Measurements from ENCODE around the gene ZNHIT2. TPM values are rescaled to one million over a fixed set of nuclear protein-coding genes. Genes with fewer than 3 reads are reported as not detected.

The ZNHIT2 gene
- total and polyA plus RNA-seq, 2 of the 13 experiments (the other 11 are each of a cell fraction or from before 2014, with no cell fraction given), result 1.1 to 6.5 TPM

DNA sequence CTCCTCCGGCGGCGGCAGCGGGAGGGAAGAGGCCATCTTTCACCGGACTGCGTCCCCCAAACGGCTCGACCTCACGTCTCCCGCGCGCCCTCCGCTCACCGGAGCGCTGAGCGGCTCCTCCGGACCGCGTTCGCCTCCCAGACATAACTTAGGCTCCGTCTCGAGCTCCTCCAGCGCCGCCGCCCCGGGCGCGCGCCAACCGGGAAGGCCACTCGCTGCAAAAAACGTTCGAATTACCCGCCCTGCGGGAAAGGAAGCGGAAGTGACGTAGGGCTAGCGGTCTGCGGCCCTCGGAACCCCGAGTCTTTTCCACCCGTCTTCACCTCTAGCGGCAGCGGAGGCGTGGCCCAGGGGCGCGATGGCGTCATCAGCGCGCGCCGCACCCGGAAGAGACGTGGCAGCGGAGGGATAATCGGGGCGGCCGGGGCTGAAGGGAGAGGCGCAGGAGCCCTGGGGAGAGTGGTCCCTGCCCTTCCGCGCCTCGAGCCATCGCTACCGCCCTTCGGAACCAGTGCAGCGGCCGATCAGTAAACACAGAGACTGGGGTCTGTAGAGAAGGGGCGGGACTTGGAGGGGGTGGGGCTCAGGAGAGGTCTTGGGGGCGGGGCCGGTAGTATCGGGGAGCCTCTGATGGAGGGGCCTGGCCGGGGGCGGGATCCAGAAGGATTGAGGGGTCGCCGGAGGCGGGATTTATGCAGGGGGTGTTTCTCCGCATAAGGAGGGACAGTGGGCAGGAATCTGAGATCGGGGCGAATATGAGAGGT is 33.5 kb downstream of the ZNHIT2 start, which contains the start of the genes CDCA5 and ZFPL1 (continued):
- TF ChIP-seq, protein P1, sequence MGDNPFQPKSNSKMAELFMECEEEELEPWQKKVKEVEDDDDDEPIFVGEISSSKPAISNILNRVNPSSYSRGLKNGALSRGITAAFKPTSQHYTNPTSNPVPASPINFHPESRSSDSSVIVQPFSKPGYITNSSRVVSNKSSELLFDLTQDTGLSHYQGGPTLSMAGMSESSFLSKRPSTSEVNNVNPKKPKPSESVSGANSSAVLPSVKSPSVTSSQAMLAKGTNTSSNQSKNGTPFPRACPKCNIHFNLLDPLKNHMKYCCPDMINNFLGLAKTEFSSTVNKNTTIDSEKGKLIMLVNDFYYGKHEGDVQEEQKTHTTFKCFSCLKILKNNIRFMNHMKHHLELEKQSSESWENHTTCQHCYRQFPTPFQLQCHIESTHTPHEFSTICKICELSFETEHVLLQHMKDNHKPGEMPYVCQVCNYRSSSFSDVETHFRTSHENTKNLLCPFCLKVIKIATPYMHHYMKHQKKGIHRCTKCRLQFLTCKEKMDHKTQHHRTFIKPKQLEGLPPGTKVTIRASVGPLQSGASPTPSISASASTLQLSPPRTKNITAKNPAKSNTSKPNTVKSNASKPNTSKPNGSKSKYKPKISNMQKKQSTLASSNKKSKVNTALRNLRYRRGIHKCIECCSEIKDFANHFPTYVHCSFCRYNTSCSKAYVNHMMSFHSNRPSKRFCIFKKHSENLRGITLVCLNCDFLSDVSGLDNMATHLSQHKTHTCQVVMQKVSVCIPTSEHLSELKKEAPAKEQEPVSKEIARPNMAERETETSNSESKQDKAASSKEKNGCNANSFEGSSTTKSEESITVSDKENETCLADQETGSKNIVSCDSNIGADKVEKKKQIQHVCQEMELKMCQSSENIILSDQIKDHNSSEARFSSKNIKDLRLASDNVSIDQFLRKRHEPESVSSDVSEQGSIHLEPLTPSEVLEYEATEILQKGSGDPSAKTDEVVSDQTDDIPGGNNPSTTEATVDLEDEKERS (CRISPR knock-in tag; IDR thresholded peaks at IDR 0.05), result no peak
- TF ChIP-seq ZNF749 (CRISPR knock-in tag; IDR thresholded peaks at IDR 0.05; ENCODE audit: borderline replicate concordance) (0 out of 2 replicates have a peak, but pooled peaks have one; percentile 65), SMAD9 (CRISPR knock-in tag; IDR thresholded peaks at IDR 0.05) (peak; percentile 58; the same call in 1 of the 2 replicates), BORCS8-MEF2B (CRISPR knock-in tag; IDR thresholded peaks at IDR 0.05) (peak; percentile 97), ZNF713 (CRISPR knock-in tag; IDR thresholded peaks at IDR 0.05) (peak; percentile 99; the same call in 1 of the 2 replicates), ZFP62 (CRISPR knock-in tag; IDR thresholded peaks at IDR 0.05) (no peak), HOXD1 (CRISPR knock-in tag; IDR thresholded peaks at IDR 0.05) (no peak), SALL2 (CRISPR knock-in tag; IDR thresholded peaks at IDR 0.05) (no peak), ZNF563 (CRISPR knock-in tag; IDR thresholded peaks at IDR 0.05) (0 out of 2 replicates have a peak, but pooled peaks have one; percentile 65), ZNF781 (CRISPR knock-in tag; IDR thresholded peaks at IDR 0.05; ENCODE audit: borderline replicate concordance, not compliant biosample characterization) (no peak), NR2F1 (CRISPR knock-in tag; IDR thresholded peaks at IDR 0.05) (no peak), STAT5B (CRISPR knock-in tag; IDR thresholded peaks at IDR 0.05) (peak; percentile 28; the same call in 1 of the 2 replicates), KDM3A (CRISPR knock-in tag; IDR thresholded peaks at IDR 0.05; ENCODE audit: low read depth) (peak; percentile 46; the same call in 1 of the 2 replicates), ZNF552 (CRISPR knock-in tag; IDR thresholded peaks at IDR 0.05; ENCODE audit: borderline replicate concordance) (0 out of 2 replicates have a peak, but pooled peaks have one; percentile 55)
- TF ChIP-seq, protein P2, sequence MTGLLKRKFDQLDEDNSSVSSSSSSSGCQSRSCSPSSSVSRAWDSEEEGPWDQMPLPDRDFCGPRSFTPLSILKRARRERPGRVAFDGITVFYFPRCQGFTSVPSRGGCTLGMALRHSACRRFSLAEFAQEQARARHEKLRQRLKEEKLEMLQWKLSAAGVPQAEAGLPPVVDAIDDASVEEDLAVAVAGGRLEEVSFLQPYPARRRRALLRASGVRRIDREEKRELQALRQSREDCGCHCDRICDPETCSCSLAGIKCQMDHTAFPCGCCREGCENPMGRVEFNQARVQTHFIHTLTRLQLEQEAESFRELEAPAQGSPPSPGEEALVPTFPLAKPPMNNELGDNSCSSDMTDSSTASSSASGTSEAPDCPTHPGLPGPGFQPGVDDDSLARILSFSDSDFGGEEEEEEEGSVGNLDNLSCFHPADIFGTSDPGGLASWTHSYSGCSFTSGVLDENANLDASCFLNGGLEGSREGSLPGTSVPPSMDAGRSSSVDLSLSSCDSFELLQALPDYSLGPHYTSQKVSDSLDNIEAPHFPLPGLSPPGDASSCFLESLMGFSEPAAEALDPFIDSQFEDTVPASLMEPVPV (CRISPR knock-in tag; IDR thresholded peaks at IDR 0.05), result peak; percentile 83
- TF ChIP-seq, protein P3, sequence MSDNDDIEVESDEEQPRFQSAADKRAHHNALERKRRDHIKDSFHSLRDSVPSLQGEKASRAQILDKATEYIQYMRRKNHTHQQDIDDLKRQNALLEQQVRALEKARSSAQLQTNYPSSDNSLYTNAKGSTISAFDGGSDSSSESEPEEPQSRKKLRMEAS (IDR thresholded peaks at IDR 0.05), result peak; percentile 86
- TF ChIP-seq, protein P4, sequence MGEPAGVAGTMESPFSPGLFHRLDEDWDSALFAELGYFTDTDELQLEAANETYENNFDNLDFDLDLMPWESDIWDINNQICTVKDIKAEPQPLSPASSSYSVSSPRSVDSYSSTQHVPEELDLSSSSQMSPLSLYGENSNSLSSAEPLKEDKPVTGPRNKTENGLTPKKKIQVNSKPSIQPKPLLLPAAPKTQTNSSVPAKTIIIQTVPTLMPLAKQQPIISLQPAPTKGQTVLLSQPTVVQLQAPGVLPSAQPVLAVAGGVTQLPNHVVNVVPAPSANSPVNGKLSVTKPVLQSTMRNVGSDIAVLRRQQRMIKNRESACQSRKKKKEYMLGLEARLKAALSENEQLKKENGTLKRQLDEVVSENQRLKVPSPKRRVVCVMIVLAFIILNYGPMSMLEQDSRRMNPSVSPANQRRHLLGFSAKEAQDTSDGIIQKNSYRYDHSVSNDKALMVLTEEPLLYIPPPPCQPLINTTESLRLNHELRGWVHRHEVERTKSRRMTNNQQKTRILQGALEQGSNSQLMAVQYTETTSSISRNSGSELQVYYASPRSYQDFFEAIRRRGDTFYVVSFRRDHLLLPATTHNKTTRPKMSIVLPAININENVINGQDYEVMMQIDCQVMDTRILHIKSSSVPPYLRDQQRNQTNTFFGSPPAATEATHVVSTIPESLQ (CRISPR knock-in tag; conservative IDR thresholded peaks at IDR 0.05), result peak; percentile 36; the same call in 1 of the 2 replicates
- TF ChIP-seq, protein P5, sequence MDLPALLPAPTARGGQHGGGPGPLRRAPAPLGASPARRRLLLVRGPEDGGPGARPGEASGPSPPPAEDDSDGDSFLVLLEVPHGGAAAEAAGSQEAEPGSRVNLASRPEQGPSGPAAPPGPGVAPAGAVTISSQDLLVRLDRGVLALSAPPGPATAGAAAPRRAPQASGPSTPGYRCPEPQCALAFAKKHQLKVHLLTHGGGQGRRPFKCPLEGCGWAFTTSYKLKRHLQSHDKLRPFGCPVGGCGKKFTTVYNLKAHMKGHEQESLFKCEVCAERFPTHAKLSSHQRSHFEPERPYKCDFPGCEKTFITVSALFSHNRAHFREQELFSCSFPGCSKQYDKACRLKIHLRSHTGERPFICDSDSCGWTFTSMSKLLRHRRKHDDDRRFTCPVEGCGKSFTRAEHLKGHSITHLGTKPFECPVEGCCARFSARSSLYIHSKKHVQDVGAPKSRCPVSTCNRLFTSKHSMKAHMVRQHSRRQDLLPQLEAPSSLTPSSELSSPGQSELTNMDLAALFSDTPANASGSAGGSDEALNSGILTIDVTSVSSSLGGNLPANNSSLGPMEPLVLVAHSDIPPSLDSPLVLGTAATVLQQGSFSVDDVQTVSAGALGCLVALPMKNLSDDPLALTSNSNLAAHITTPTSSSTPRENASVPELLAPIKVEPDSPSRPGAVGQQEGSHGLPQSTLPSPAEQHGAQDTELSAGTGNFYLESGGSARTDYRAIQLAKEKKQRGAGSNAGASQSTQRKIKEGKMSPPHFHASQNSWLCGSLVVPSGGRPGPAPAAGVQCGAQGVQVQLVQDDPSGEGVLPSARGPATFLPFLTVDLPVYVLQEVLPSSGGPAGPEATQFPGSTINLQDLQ (CRISPR knock-in tag; IDR thresholded peaks at IDR 0.05), result no peak
